ENCODE results near the gene OR2A12. TPM values are rescaled to one million over a fixed set of nuclear protein-coding genes. Genes with fewer than 3 reads are reported as not detected.
"Not testable (repeated sequence)": the region's sequence is repeated elsewhere in the genome, so short reads cannot be mapped to it uniquely, and the experiment has no call there.

Gene OR2A12
- total RNA-seq, 4 donors from 2014 or later, result not detected

DNA sequence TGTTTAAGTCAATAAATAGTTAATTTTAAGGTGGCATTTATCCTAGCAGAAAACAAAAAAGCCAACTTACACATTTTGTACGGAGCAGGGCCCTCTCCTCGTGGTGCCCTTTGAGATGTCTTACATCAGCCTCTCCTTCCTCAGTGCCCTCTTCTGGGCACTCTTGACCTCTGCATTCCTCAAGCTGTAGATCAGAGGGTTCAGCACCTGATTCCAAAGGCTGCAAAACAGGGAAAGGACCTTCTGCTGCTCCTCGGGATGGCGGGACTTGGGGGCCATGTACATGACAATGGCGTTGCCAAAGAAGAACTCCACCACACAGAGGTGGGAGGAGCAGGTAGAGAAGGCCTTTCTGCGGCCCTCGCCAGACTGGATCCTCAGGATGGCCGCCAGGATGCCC, 32.3 kb downstream of the OR2A12 start:
- H3K27me3 ChIP-seq, result no peaks in the 10 kb centered on the region
- ATAC-seq, result no peak
- H3K4me3 ChIP-seq, result no peak overlapping the region
- DNase-seq, result no peak
- no peaks in the 10 kb centered on the region for H3K4me1 ChIP-seq
- intact Hi-C loops (cut with DNase I; ENCODE audit: low total_unique reads), result no loop called here
- no peaks in the 10 kb centered on the region for H3K36me3 ChIP-seq
- in situ Hi-C loops (cut with MboI; ENCODE audit: low sequenced_read_pairs in 4 of 4), result no loop called here
- H3K27ac ChIP-seq, result no peak overlapping the region
- TF ChIP-seq, protein P1, sequence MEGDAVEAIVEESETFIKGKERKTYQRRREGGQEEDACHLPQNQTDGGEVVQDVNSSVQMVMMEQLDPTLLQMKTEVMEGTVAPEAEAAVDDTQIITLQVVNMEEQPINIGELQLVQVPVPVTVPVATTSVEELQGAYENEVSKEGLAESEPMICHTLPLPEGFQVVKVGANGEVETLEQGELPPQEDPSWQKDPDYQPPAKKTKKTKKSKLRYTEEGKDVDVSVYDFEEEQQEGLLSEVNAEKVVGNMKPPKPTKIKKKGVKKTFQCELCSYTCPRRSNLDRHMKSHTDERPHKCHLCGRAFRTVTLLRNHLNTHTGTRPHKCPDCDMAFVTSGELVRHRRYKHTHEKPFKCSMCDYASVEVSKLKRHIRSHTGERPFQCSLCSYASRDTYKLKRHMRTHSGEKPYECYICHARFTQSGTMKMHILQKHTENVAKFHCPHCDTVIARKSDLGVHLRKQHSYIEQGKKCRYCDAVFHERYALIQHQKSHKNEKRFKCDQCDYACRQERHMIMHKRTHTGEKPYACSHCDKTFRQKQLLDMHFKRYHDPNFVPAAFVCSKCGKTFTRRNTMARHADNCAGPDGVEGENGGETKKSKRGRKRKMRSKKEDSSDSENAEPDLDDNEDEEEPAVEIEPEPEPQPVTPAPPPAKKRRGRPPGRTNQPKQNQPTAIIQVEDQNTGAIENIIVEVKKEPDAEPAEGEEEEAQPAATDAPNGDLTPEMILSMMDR (IDR thresholded peaks at IDR 0.05 in 4 of 5, conservative IDR thresholded peaks at IDR 0.05 in 1 of 5), result no peak
- H3K9me3 ChIP-seq, result no peaks in the 10 kb centered on the region

DNA sequence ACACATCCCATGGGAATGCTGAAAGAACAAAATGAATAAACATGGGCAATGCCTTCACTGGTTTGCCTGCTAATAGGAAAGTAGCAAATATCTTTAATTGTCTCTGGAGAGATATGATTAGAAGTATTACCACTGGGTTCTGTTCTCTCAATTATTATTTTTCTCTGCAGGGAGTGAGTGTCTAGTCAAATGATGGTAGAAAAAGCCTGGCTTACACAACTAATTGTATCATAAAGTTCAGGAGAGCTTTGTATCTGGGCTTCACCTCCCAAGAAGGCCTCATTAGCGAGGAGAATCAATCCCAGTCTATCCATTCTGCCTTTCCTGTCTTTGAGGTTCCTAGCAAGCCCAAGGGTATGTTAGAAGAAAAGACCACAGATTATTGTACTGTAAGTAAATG, 36.8 kb downstream of the OR2A12 start, which contains the start of gene OR2A14:
OR2A14 (plus strand) TSS at position 301 of the 400 bp plus-strand sequence. CDS start 5,937 bp downstream, outside the sequence.
- Histone ChIP-seq H3K27me3 (no peaks in the 10 kb centered on the region), H3K9me3 (no peaks in the 10 kb centered on the region), H3K36me3 (no peaks in the 10 kb centered on the region), H3K27ac (no peak within 1 kb of the TSS), H3K4me1 (no peaks in the 10 kb centered on the region), H3K4me3 (no peak within 1 kb of the TSS)
- in situ Hi-C loops (cut with MboI; ENCODE audit: low sequenced_read_pairs in 4 of 4) (no loop called here), intact Hi-C loops (cut with DNase I; ENCODE audit: low total_unique reads) (no loop called here)
- ATAC-seq (no peak), DNase-seq (no peak)
- TF ChIP-seq, protein P1 (IDR thresholded peaks at IDR 0.05 in 4 of 5, conservative IDR thresholded peaks at IDR 0.05 in 1 of 5), result no peak
- no peak for TF ChIP-seq POLR2A (IDR thresholded peaks at IDR 0.05)

DNA sequence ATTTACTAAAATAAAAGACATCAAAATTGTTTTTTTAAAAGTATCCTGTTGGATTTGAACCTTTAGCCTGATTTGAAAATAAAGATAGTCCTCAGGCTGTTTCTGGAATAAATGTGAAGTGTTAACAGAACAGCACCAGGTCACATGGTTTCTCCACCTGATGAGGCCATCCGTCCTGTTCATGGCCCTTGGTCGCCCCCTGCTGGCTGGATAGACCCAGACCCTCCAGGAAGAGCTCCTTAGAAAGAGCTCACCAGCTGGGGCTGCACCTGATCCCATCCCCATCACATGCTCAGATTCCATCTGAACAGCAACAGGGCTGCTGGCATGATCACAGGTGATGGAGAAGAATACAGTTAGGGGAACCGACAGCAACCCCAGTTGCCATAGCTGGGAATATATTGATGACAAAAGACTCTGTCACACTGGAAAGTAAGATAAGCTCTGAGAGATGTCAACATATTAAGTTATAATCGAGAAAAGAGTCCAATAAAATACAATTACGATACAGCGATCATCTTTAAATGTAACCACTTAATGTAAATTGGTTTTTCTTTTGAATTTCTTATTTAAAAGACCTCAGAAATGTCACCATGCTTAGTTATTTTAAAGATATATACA, 41.7 kb downstream of the OR2A12 start:
- TF ChIP-seq, protein P1 (IDR thresholded peaks at IDR 0.05 in 4 of 5, conservative IDR thresholded peaks at IDR 0.05 in 1 of 5), result peak; percentile 57 to 79 (median 66)
- no peak for TF ChIP-seq POLR2A (IDR thresholded peaks at IDR 0.05)
- Histone ChIP-seq H3K9me3 (no peaks in the 10 kb centered on the region), H3K27ac (no peak overlapping the region), H3K4me3 (no peak overlapping the region), H3K27me3 (no peaks in the 10 kb centered on the region), H3K4me1 (no peaks in the 10 kb centered on the region), H3K36me3 (no peaks in the 10 kb centered on the region)
- in situ Hi-C loops (cut with MboI; ENCODE audit: low sequenced_read_pairs in 4 of 4) (no loop called here), intact Hi-C loops (cut with DNase I; ENCODE audit: low total_unique reads) (no loop called here)
- ATAC-seq (peak; percentile 39 to 66), DNase-seq (peak; percentile 32 to 69)

DNA sequence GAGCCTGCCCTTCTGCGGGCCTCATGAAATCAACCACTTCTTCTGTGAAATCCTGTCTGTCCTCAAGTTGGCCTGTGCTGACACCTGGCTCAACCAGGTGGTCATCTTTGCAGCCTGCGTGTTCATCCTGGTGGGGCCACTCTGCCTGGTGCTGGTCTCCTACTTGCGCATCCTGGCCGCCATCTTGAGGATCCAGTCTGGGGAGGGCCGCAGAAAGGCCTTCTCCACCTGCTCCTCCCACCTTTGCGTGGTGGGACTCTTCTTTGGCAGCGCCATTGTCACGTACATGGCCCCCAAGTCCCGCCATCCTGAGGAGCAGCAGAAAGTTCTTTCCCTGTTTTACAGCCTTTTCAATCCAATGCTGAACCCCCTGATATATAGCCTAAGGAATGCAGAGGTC, 43.5 kb downstream of the OR2A12 start:
- intact Hi-C loops (cut with DNase I; ENCODE audit: low total_unique reads); H3K4me1 ChIP-seq; H3K9me3 ChIP-seq; H3K36me3 ChIP-seq; H3K4me3 ChIP-seq; in situ Hi-C loops (cut with MboI; ENCODE audit: low sequenced_read_pairs in 4 of 4); H3K27me3 ChIP-seq; DNase-seq; H3K27ac ChIP-seq; ATAC-seq: not testable (repeated sequence)

DNA sequence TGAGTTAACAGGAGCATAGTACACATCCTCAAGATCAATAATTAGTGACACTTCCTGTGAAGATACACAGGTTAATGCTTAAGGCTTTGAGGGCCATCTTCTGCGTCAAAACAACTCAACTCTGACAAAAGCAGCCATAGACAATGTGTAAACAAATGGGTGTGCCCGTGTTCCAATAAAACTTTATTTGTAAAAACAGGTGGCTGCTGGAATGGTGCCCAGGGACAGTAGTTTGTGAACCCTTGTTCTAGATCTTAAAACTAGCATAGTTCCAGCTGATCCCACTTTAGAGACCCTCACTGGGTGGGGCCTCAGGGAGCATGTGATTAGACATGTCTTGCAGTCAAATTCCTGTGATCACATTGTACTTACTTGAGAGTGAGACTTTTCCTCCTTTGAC, 44.7 kb downstream of the OR2A12 start:
- H3K27me3 ChIP-seq, result no peaks in the 10 kb centered on the region
- DNase-seq (no peak), ATAC-seq (no peak)
- no peak overlapping the region for H3K27ac ChIP-seq
- TF ChIP-seq, protein P1 (IDR thresholded peaks at IDR 0.05 in 4 of 5, conservative IDR thresholded peaks at IDR 0.05 in 1 of 5), result no peak
- no peak for TF ChIP-seq POLR2A (IDR thresholded peaks at IDR 0.05)
- H3K36me3 ChIP-seq, result no peaks in the 10 kb centered on the region
- H3K4me3 ChIP-seq, result no peak overlapping the region
- in situ Hi-C loops (cut with MboI; ENCODE audit: low sequenced_read_pairs in 4 of 4) (no loop called here), intact Hi-C loops (cut with DNase I; ENCODE audit: low total_unique reads) (loop anchor here (10.0 kb wide), 1 partner anchor 626 kb away; no protein-coding TSS in a partner anchor)
- no peaks in the 10 kb centered on the region for H3K4me1 ChIP-seq
- no peaks in the 10 kb centered on the region for H3K9me3 ChIP-seq
